Caco-2 (cell line): ENCODE data around the gene GTPBP3. TPM values are rescaled to one million over a fixed set of nuclear protein-coding genes. Genes with fewer than 3 reads are reported as not detected.
A peak's percentile ranks its signal among the peaks of the same experiment; 100 is the strongest.

Source experiments
- BruUV-seq: library from RNA; stranded (reverse); fragments of 400-500 nt; replicated peaks from 2 replicates; lab custom pipeline; 2021; lab: Mats Ljungman, UMichigan
- CTCF ChIA-PET: fragments of 300-600 bp; sonication (Branson Sonifier 250); formaldehyde crosslinking; loops from one replicate; lab custom pipeline; 2022; ENCODE audit warnings: antibody characterized with exemption; lab: Charles Lee
- POLR2A ChIA-PET: fragments of 300-600 bp; sonication (Branson Sonifier 250); formaldehyde crosslinking; loops from one replicate; lab custom pipeline; 2022; ENCODE audit warnings: antibody characterized with exemption; lab: Charles Lee
- DNase-seq, 2 experiments: peaks; one replicate each; pipeline versions ENCODE4 v3.0.0 to v3.0.0-alpha.2; 2020 to 2022
- H3K27me3 ChIP-seq: replicated peaks from 2 replicates; pipeline ENCODE4 v1.6.0; 2011; ENCODE audit warnings: low read length; ENCODE audit not compliant: control insufficient read depth, insufficient read depth
- H3K36me3 ChIP-seq: 2 replicates; pipeline ENCODE4 v1.5.1; 2011; ENCODE audit warnings: low read length; ENCODE audit not compliant: control insufficient read depth, insufficient read depth
- H3K4me1 ChIP-seq: fragments of 250-450 bp; sonication (Bioruptor Pico); 2 replicates; pipeline ENCODE4 v1.5.1; 2020; ENCODE audit warnings: mild to moderate bottlenecking
- H3K4me3 ChIP-seq: 2 replicates; pipeline ENCODE4 v1.5.1; 2011; ENCODE audit warnings: low read depth, mild to moderate bottlenecking, control low read depth, low read length
- H3K9me3 ChIP-seq: fragments of 250-450 bp; sonication (Bioruptor Pico); 2 replicates; pipeline ENCODE4 v1.5.1; 2020; ENCODE audit warnings: mild to moderate bottlenecking, moderate library complexity
- H3K27ac Mint-ChIP-seq: one replicate; pipeline ENCODE4 v1.8.0; 2022; ENCODE audit warnings: mixed read lengths; ENCODE audit not compliant: unreplicated experiment
- H3K27me3 Mint-ChIP-seq: one replicate; pipeline ENCODE4 v1.8.0; 2022; ENCODE audit warnings: mixed read lengths; ENCODE audit not compliant: insufficient read depth, unreplicated experiment
- H3K36me3 Mint-ChIP-seq: one replicate; pipeline ENCODE4 v1.8.0; 2022; ENCODE audit warnings: mild to moderate bottlenecking, mixed read lengths; ENCODE audit not compliant: insufficient read depth, unreplicated experiment
- H3K4me1 Mint-ChIP-seq: one replicate; pipeline ENCODE4 v1.8.0; 2022; ENCODE audit warnings: low read depth, mixed read lengths; ENCODE audit not compliant: unreplicated experiment
- H3K4me3 Mint-ChIP-seq: one replicate; pipeline ENCODE4 v1.8.0; 2022; ENCODE audit warnings: mild to moderate bottlenecking, moderate library complexity, mixed read lengths; ENCODE audit not compliant: unreplicated experiment
- H3K9me3 Mint-ChIP-seq: one replicate; pipeline ENCODE4 v1.8.0; 2022; ENCODE audit warnings: mixed read lengths; ENCODE audit not compliant: unreplicated experiment
- CTCF ChIP-seq, 2 experiments: fragments of 200-600 bp in 1 of 2; IDR thresholded peaks; 1 replicate in 1 of 2; 2 replicates in 1 of 2; pipeline versions ENCODE4 v1.5.1 to v1.8.0; 2011 to 2022; ENCODE audit warnings: antibody characterized with exemption in 1 of 2, control low read depth in 1 of 2, inconsistent platforms in 1 of 2, low read depth in 1 of 2, low read length in 1 of 2, mild to moderate bottlenecking in 1 of 2, moderate library complexity in 1 of 2; ENCODE audit not compliant: insufficient read depth in 1 of 2, severe bottlenecking in 1 of 2, unreplicated experiment in 1 of 2
- intact Hi-C: fragments of 100-400 bp; cut with micrococcal nuclease; formaldehyde crosslinking; loops from one replicate; pipeline ENCODE4 v1.10.0; 2022; ENCODE audit not compliant: unreplicated experiment
- total RNA-seq: library from RNA; stranded (reverse); gene quantifications from 2 replicates; pipeline ENCODE4 v1.2.3, GENCODE V29; 2022

GTPBP3 gene
- total RNA-seq, 1 experiment from 2014 or later, result 50.7 TPM

- POLR2A ChIA-PET, result no interaction called here
- H3K4me1 ChIP-seq, result 0 out of 2 replicates have a peak, but pooled peaks cover 5% of the 10 kb centered on the region
- intact Hi-C loops, result no loop called here
- no peak for DNase-seq
- TF ChIP-seq CTCF (IDR thresholded peaks at IDR 0.05; ENCODE audit: insufficient read depth in 1 of 2, low read depth in 1 of 2, low read length in 1 of 2, severe bottlenecking in 1 of 2, unreplicated experiment in 1 of 2), result no peak
- Mint-ChIP-seq H3K27me3 (no peaks in the 10 kb centered on the region), H3K9me3 (no peaks in the 10 kb centered on the region), H3K27ac (no peak overlapping the region), H3K4me1 (no peaks in the 10 kb centered on the region), H3K36me3 (peaks cover 33% of the 10 kb centered on the region), H3K4me3 (no peak overlapping the region)
- CTCF ChIA-PET, result no interaction called here
- BruUV-seq, result no TSS peak
- no peaks in the 10 kb centered on the region for H3K36me3 ChIP-seq
- no peaks in the 10 kb centered on the region for H3K9me3 ChIP-seq
- H3K27me3 ChIP-seq, result no peaks in the 10 kb centered on the region
- no peak overlapping the region for H3K4me3 ChIP-seq
Measured at GRCh38 chr19:17341845-17342244, 4.5 kb downstream of the GTPBP3 start.

- ChIA-PET POLR2A (no interaction called here), CTCF (interaction anchor here (0.7 kb wide), 1 partner anchor 429 kb away, joined by 4 read pairs; no protein-coding TSS in a partner anchor)
Measured at GRCh38 chr19:17346109-17346671, 8.8 kb downstream of the GTPBP3 start.

GRCh38 chr19:17347361-17347760 lies 10.0 kb downstream of the GTPBP3 start:
- Histone ChIP-seq H3K4me3 (no peak overlapping the region), H3K36me3 (no peaks in the 10 kb centered on the region), H3K27me3 (no peaks in the 10 kb centered on the region), H3K4me1 (no peaks in the 10 kb centered on the region), H3K9me3 (no peaks in the 10 kb centered on the region)
- Mint-ChIP-seq H3K36me3 (peaks cover 5% of the 10 kb centered on the region), H3K27ac (no peak overlapping the region), H3K9me3 (no peaks in the 10 kb centered on the region), H3K27me3 (peaks cover 6% of the 10 kb centered on the region), H3K4me3 (no peak overlapping the region), H3K4me1 (no peaks in the 10 kb centered on the region)
- no peak for DNase-seq
- CTCF ChIA-PET, result no interaction called here
- POLR2A ChIA-PET, result no interaction called here
- intact Hi-C loops, result loop anchor here (5.0 kb wide), 1 partner anchor 120 kb away; no protein-coding TSS in a partner anchor
- BruUV-seq, result no TSS peak
- TF ChIP-seq CTCF (IDR thresholded peaks at IDR 0.05; ENCODE audit: insufficient read depth in 1 of 2, low read depth in 1 of 2, low read length in 1 of 2, severe bottlenecking in 1 of 2, unreplicated experiment in 1 of 2), result no peak

More at GRCh38 chr19:17346109-17346671, 8.8 kb downstream of the GTPBP3 start:
- peak; percentile 65 to 83 for DNase-seq
- Histone ChIP-seq H3K9me3 (no peaks in the 10 kb centered on the region), H3K4me3 (no peak overlapping the region), H3K36me3 (no peaks in the 10 kb centered on the region), H3K4me1 (no peaks in the 10 kb centered on the region), H3K27me3 (no peaks in the 10 kb centered on the region)
- intact Hi-C loops, result loop anchor here (1.0 to 5.0 kb wide), 2 partner anchors 40 to 121 kb away; no protein-coding TSS in a partner anchor
- H3K27ac Mint-ChIP-seq, result no peak overlapping the region
- no peaks in the 10 kb centered on the region for H3K9me3 Mint-ChIP-seq
- H3K4me1 Mint-ChIP-seq, result no peaks in the 10 kb centered on the region
- H3K36me3 Mint-ChIP-seq, result peaks cover 5% of the 10 kb centered on the region
- BruUV-seq, result no TSS peak
- peaks cover 6% of the 10 kb centered on the region for H3K27me3 Mint-ChIP-seq
- peak; percentile 90 to 91 for TF ChIP-seq CTCF (IDR thresholded peaks at IDR 0.05; ENCODE audit: insufficient read depth in 1 of 2, low read depth in 1 of 2, low read length in 1 of 2, severe bottlenecking in 1 of 2, unreplicated experiment in 1 of 2)
- H3K4me3 Mint-ChIP-seq, result no peak overlapping the region
